VCaP (cell line): ENCODE measurements around the gene ALDH1L2.
A peak's percentile ranks its signal among the peaks of the same experiment; 100 is the strongest.

ENCODE experiments used
- H3K27ac ChIP-seq: fragments of 450-650 bp; 2 replicates; pipeline ENCODE4 v1.5.1; 2017
- CTCF ChIP-seq: fragments of 450-650 bp; conservative IDR thresholded peaks from 2 replicates; pipeline ENCODE4 v1.5.1; 2017; ENCODE audit warnings: mild to moderate bottlenecking, moderate library complexity

Gene ALDH1L2

DNA sequence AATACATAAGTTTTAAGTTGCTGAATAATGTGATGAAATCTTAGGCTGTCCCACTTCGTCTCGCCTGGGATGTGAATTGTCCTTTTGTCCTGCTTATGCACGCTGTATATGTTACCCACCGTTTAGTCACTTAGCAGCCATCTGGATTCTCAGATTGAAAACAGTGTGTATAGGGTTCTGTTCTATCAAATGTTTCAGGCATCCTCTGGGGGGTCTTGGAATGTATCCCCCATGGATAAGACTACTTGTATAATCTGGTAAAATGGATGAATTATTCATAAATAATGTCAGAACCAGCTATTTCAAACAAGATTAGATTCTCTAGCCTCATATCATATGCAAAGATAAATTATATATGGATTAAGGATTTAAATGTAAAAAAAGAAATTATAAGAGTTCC lies 68.7 kb downstream of the ALDH1L2 start:
- TF ChIP-seq CTCF: no peak

DNA sequence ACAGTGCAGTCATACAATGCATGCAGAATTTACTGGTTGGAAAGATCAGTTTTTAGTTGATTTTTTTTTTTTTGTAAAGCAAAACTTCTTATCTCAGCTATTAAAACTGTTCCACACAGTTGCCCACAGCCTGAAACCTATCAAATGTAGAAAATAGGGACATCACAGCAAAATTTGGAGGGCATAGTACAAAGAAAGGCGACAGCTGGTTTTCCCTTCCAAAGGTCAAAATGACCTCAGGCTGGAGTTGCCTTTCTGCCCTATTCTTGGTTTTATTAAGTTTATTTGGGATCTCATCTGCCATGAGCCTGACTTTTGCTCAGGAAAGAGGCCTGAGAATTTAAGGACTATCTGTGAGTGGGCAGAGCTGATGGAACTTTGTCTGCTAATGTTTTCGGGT lies 69.7 kb downstream of the ALDH1L2 start:
- no peak for TF ChIP-seq CTCF
- no peak overlapping the region for H3K27ac ChIP-seq

More for the DNA sequence above, 68.7 kb downstream of the ALDH1L2 start:
- H3K27ac ChIP-seq: no peak overlapping the region

GRCh38 chr12:105013892-105014291 lies 70.4 kb downstream of the ALDH1L2 start:
- H3K27ac ChIP-seq: no peak overlapping the region
- no peak for TF ChIP-seq CTCF

DNA sequence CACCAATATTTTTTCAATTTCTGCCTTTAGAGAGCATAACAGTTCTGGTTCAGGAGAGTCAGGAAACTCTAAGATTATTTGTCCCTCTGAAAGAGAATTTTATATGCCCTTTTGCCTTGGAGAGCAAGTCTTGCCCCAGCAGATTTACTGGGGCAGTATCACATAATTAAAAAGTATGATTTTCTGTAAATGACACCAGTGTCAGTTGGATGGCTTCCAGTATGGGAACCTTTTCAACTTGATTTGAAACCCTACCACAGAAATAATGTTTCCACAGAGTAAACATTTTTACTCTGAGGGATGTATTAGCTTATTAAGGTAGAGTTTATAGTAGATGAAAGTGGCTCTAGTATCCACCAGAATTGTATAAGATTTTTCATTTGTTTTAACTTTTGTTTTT lies 82.8 kb downstream of the ALDH1L2 start:
- no peak overlapping the region for H3K27ac ChIP-seq
- TF ChIP-seq CTCF: no peak

- peak overlapping the region; percentile 48; the same call in 1 of the 2 replicates for H3K27ac ChIP-seq
- no peak for TF ChIP-seq CTCF
These were observed 84.9 kb downstream of the ALDH1L2 start for GRCh38 chr12:104999347-104999685.

DNA sequence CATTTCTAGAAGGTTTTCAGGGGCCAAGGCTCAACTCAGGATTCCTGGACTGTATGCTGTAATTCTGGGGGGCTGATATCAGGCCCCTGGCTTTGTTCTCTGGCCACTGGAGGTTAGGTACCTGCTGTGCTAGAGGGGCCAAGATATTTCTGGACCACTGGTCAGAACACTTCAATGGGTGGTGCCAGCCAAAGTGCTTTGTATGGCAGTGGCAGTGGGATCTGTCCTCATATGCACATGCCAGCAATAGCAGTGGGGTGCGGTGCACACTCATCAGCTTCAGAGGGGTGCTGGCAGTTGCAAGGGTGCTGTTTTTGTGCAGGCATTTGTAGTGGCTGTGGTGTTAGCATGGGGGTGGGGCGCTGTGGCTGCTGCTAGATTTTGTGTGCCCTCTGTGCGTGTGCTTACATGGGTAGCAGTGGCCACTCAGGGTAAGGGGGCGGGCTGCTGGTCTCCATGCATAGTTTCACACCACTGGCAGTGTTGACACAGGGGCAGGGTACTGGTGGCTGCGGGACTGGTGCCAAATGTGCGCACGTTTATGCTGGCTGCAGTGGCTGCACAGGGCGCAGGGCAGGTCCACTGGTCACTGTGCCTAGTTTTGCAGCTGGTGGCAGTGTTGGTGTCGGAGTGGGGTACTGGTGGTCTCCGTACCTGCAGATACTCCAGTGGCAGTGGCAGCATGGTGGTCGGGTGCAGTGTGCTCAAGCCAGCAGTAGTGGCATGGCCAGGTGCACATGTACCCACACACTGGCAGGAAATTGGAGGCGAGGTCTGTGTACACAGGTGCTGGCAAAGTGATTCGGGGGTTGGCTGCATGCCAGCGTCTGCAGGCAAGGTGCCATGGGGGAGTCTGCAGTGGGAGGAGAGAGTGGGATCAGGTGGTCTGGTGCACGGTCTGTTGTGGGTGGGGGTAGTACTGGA lies 85.6 kb downstream of the ALDH1L2 start:
- H3K27ac ChIP-seq: peak overlapping the region; percentile 48; the same call in 1 of the 2 replicates
- TF ChIP-seq CTCF: no peak

- no peak for TF ChIP-seq CTCF
- no peak overlapping the region for H3K27ac ChIP-seq
These were observed 86.7 kb downstream of the ALDH1L2 start for GRCh38 chr12:104997541-104997940.
